ENCODE measurements around the gene ACKR4.

The ACKR4 gene

DNA sequence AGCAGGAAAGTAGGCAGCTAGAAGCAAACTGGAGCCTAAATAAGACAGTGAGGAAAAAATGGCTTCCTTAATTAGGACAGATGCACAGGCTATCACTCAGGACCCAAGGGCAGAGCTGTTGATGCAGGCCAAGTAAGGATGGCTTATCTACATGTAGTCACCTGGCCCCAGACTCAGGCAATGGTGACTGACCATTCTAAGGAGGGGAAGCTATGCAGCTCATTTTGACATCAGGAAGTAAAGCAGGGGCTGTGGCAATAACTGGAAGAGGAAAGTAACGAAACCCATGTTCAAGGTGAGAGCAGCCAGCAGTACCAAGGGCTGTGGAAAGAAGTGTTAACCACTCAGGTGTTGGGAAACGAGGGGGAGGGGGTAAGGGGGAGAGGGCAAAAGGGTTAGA lies 46.3 kb downstream of the ACKR4 start:
- no peak for DNase-seq

DNA sequence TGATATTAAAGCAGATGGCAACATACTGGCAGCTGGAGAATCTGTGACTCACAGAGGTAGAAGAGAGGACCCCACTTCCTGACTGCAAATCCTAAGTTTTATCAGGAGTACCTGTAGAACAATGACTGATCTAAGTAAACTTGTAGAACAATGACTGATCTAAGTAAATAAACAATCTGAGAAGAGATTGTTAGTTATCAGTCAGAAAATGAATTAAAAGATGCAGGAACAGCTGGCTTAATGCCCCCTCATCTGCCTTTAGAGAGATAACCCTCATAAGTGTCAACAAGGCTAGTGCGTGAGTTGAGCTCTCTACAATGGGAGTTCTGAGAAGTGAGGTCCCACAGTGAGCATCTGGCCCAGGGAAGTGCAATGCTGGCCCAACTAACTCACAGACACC lies 48.0 kb downstream of the ACKR4 start:
- no peak for DNase-seq

DNA sequence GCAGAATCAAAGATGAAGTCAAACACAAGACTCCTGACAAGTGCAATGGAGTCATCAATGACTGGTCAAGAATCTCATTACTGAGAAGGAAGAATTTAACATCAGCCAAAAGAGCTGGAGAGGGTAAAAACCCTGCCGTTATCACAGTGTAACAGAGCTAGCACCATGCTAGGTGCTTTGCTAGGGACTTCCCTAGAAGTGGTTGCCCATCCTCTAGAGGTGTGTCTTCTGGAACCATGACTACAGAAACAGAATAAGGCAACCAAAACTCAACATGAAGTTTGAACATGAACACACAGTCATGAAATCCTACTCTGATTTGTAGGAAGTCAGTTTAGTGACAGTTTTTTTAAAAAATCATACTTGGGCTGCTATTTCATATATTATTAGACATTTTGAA lies 53.1 kb downstream of the ACKR4 start:
- DNase-seq = no peak
